Activated CD4-positive, alpha-beta T cell treated with anti-CD3 and anti-CD28 coated beads, Interleukin-2, amount 10 ng/mL, durations not matched to agents 7 days and 5 days (primary cell): Measurements from ENCODE around the gene TPRG1. TPM values are rescaled to one million over a fixed set of nuclear protein-coding genes. Genes with fewer than 3 reads are reported as not detected.

Source experiments
- CTCF ChIA-PET: fragments of 350-600 bp; sonication (Branson Sonifier 250); formaldehyde crosslinking; loops from one replicate; lab custom pipeline; 2021; ENCODE audit warnings: antibody characterized with exemption; lab: Charles Lee
- POLR2A ChIA-PET: fragments of 350-600 bp; sonication (Branson Sonifier 250); formaldehyde crosslinking; loops from one replicate; lab custom pipeline; 2021; ENCODE audit warnings: antibody characterized with exemption; lab: Charles Lee
- DNase-seq: peaks from one replicate; pipeline ENCODE4 v3.0.0-alpha.2; 2020
- H3K27ac Mint-ChIP-seq: one replicate; pipeline ENCODE4 v1.8.0; 2021; ENCODE audit warnings: mild to moderate bottlenecking, moderate library complexity, mixed read lengths
- H3K27me3 Mint-ChIP-seq: one replicate; pipeline ENCODE4 v1.8.0; 2021; ENCODE audit warnings: mixed read lengths
- H3K36me3 Mint-ChIP-seq: one replicate; pipeline ENCODE4 v1.8.0; 2021; ENCODE audit warnings: low read depth, mixed read lengths
- H3K4me1 Mint-ChIP-seq: one replicate; pipeline ENCODE4 v1.8.0; 2021; ENCODE audit warnings: mixed read lengths
- H3K4me3 Mint-ChIP-seq: one replicate; pipeline ENCODE4 v1.8.0; 2021; ENCODE audit warnings: mild to moderate bottlenecking, moderate library complexity, mixed read lengths
- H3K9me3 Mint-ChIP-seq: one replicate; pipeline ENCODE4 v1.8.0; 2021; ENCODE audit warnings: mixed read lengths
- total RNA-seq, 2 experiments: library from RNA; stranded (reverse); gene quantifications; one replicate each; pipeline ENCODE4 v1.2.3, GENCODE V29; 2021

Gene TPRG1
- total RNA-seq, 2 experiments from 2014 or later: 1.2 to 1.7 TPM

DNA sequence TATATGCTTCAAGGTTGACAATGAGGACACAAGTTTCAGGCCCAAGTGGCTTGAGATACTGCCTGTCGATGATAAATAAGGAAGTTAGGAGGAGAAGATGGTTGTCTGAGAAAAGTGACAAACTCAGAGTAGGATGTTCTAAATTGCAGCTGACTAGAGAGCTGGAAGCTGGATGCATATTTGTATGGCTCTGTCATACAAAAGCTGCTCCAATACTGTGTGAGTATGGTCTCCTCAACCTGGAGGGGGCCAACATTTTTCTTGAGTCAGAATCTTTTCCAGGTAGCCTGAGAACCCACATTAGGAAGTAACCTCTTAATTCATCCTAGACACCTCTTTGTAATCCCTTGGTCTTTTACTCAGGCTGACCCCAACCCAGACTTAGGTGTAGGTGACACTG is 28.4 kb upstream of the TPRG1 start:
- Mint-ChIP-seq H3K27me3 (peaks cover 6% of the 10 kb centered on the region), H3K27ac (no peak overlapping the region), H3K4me1 (peaks cover 37% of the 10 kb centered on the region), H3K36me3 (no peaks in the 10 kb centered on the region), H3K4me3 (no peak overlapping the region), H3K9me3 (no peaks in the 10 kb centered on the region)
- no peak for DNase-seq
- ChIA-PET CTCF (interaction anchor here (0.7 to 2.7 kb wide), 5 partner anchors 12 to 1405 kb away, joined by 3 to 17 read pairs (median 5); no protein-coding TSS in a partner anchor), POLR2A (interaction anchor here (1.6 kb wide), 1 partner anchor 1403 kb away, joined by 3 read pairs; no protein-coding TSS in a partner anchor)

DNA sequence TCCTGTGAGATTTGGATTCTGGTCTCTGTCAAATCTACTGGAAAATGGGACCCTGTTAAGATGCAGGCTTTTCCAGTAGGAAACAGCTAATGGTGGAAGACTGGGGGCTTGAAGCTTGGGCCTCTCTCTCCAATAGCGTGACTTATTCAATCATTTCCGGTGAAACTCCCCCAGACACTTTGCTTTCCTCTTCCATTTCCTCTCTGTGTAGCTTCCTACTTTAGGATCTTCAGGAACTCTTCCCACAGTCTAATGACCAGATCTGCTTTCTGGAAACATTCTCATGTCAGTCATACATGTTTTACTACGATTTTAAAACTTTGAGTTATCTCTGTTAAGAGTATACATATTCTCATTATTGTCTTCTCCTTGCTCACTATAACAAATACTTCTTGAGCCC is 28.0 kb upstream of the TPRG1 start:
- CTCF ChIA-PET: interaction anchor here (0.7 to 2.7 kb wide), 5 partner anchors 13 to 1403 kb away, joined by 3 to 17 read pairs (median 3); no protein-coding TSS in a partner anchor
- H3K9me3 Mint-ChIP-seq: no peaks in the 10 kb centered on the region
- no peak overlapping the region for H3K4me3 Mint-ChIP-seq
- DNase-seq: no peak
- H3K4me1 Mint-ChIP-seq: peaks cover 40% of the 10 kb centered on the region
- H3K27ac Mint-ChIP-seq: no peak overlapping the region
- H3K27me3 Mint-ChIP-seq: peaks cover 6% of the 10 kb centered on the region
- POLR2A ChIA-PET: interaction anchor here (0.7 kb wide), 1 partner anchor 1403 kb away, joined by 3 read pairs; no protein-coding TSS in a partner anchor
- no peaks in the 10 kb centered on the region for H3K36me3 Mint-ChIP-seq

DNA sequence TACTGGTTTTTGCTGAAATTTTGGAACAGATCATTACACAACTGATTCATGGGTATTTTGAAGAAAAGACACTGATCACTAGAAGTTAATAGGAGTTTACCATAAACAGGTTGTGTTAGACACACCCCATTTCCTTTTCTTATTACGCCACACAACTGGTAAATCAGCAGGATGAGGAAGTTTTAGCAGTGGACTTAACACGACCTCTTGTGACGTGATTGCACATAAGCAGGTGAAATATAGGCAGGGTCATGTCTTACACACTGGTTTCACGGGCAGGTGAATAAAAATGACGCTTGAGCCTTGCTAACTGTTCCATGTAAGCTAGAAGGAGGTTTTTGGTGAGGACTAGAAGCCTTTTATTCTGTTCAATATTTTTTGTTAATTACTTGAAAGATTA is 27.1 kb upstream of the TPRG1 start:
- POLR2A ChIA-PET: interaction anchor here (0.7 kb wide), 1 partner anchor 1404 kb away, joined by 3 read pairs; no protein-coding TSS in a partner anchor

DNA sequence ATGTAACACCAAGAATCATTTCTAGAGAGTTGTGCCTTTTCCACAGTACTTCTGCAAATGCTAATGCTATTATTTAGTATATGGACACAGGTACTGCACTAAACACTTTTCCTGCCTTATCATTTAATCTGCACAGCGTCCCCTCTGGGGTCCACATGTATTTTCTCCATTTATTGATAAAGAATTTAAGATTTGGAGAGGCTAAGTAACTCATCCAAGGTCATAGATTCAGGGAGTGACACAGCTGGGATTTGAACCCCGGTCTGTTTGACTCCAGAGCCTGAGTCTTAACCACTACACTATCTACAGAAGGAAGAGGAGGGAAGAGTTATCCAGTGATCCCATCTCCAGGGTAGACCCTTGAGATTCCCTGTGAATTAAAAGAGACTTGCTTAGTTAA is 24.9 kb upstream of the TPRG1 start:
- POLR2A ChIA-PET: no interaction called here
- Mint-ChIP-seq H3K4me1 (peaks cover 43% of the 10 kb centered on the region), H3K27ac (no peak overlapping the region), H3K9me3 (no peaks in the 10 kb centered on the region), H3K27me3 (peaks cover 6% of the 10 kb centered on the region), H3K4me3 (no peak overlapping the region), H3K36me3 (no peaks in the 10 kb centered on the region)
- no peak for DNase-seq
- CTCF ChIA-PET: interaction anchor here (0.8 to 1.7 kb wide), 3 partner anchors 105 to 1407 kb away, joined by 3 to 9 read pairs (median 4); no protein-coding TSS in a partner anchor

More for the DNA sequence above, 27.1 kb upstream of the TPRG1 start:
- Mint-ChIP-seq H3K4me3 (no peak overlapping the region), H3K27me3 (peaks cover 6% of the 10 kb centered on the region), H3K4me1 (peaks cover 45% of the 10 kb centered on the region), H3K36me3 (no peaks in the 10 kb centered on the region), H3K27ac (peak overlapping the region; percentile 10), H3K9me3 (no peaks in the 10 kb centered on the region)
- CTCF ChIA-PET: interaction anchor here (0.6 to 2.7 kb wide), 7 partner anchors 13 to 1406 kb away, joined by 3 to 17 read pairs (median 3); no protein-coding TSS in a partner anchor
- DNase-seq: peak; percentile 43

DNA sequence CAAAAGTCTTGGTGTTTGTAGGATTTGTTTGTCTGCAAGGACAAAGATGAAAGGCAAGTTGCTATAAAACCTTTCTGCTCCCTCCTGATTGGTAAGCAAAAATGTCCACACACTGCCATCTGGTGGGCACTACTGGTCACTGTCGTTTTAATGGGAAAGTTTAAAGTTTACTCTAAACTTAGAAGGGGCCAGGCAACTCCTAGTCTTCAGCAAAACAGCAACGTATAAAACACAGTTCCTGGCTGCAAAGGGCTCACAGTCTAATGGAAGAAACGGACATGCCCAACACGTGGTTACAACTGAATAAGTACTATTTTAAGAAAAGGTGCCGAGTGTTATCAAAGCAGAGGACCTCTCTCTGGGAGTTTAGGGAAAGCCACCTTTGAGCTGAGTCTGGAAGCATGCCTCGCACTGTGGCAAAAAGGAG is 23.7 kb upstream of the TPRG1 start:
- ChIA-PET CTCF (interaction anchor here (0.6 to 1.8 kb wide), 6 partner anchors 9 to 1417 kb away, joined by 3 to 5 read pairs (median 4); no protein-coding TSS in a partner anchor), POLR2A (no interaction called here)
- peak; percentile 72 for DNase-seq
- Mint-ChIP-seq H3K36me3 (no peaks in the 10 kb centered on the region), H3K4me3 (no peak overlapping the region), H3K4me1 (peaks cover 36% of the 10 kb centered on the region), H3K27me3 (peaks cover 3% of the 10 kb centered on the region), H3K9me3 (no peaks in the 10 kb centered on the region), H3K27ac (no peak overlapping the region)

DNA sequence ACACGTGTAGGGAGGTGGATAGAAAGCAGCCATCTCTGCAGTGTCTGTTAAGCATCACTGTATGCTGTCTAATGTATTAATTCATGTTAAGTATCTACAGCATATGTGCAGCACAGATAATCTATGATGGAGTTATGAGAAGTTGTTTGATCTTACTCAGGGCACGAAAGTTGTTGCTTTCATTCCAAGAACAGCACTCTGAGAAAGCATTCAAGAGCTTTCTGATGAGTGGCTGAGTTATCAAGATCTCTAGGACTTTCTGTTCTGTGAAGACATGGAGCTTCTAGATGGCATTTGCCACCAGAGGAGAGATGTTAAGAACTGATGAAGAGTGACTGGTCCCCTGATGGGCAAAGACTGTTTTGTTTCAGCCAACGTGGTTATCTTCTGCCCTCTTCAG is 22.6 kb upstream of the TPRG1 start:
- no peaks in the 10 kb centered on the region for H3K9me3 Mint-ChIP-seq
- ChIA-PET CTCF (interaction anchor here (1.0 to 1.8 kb wide), 5 partner anchors 108 to 1410 kb away, joined by 3 to 5 read pairs (median 4); no protein-coding TSS in a partner anchor), POLR2A (no interaction called here)
- H3K36me3 Mint-ChIP-seq: no peaks in the 10 kb centered on the region
- no peak overlapping the region for H3K27ac Mint-ChIP-seq
- no peak for DNase-seq
- H3K27me3 Mint-ChIP-seq: peaks cover 3% of the 10 kb centered on the region
- peaks cover 26% of the 10 kb centered on the region for H3K4me1 Mint-ChIP-seq
- no peak overlapping the region for H3K4me3 Mint-ChIP-seq

DNA sequence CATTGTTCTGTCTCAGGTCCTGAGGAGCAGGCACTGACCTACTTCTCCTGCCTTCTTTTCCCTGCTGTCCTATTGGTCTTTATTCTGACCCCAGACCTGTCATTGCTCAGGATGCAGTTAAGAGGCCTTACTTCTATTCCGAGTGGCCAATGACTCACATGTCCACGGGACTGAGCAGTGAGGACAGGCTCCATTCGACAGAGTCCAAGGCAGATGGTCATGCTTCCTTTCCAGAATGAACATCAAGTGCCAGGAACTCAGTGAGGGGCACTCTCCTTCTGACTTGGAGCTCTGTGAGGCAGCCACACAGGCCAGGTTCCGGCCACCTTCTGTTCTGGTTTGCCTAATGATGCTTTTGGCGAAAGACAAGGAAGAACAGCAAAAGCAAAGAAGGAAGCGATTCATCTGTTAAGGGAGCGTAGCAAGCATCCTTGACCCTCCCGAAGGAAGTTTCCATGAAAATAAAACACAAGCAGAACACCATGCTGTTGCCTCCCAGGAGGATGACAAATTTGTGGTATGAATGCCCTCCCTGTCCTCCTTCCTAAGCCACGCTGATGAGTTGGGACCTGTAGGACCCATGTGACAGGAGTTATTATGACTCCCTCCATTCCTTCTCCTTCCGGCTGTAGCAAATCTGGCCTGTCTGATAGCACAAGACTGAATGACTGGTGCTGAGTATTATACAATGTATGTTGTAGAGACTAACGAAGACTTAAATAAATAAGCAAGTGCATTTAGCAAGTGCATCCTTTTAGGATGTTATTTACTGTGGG is 14.4 kb upstream of the TPRG1 start:
- Mint-ChIP-seq H3K27ac (no peak overlapping the region), H3K4me1 (no peaks in the 10 kb centered on the region), H3K27me3 (no peaks in the 10 kb centered on the region), H3K4me3 (no peak overlapping the region), H3K36me3 (no peaks in the 10 kb centered on the region), H3K9me3 (no peaks in the 10 kb centered on the region)
- no peak for DNase-seq
- ChIA-PET CTCF (no interaction called here), POLR2A (no interaction called here)

DNA sequence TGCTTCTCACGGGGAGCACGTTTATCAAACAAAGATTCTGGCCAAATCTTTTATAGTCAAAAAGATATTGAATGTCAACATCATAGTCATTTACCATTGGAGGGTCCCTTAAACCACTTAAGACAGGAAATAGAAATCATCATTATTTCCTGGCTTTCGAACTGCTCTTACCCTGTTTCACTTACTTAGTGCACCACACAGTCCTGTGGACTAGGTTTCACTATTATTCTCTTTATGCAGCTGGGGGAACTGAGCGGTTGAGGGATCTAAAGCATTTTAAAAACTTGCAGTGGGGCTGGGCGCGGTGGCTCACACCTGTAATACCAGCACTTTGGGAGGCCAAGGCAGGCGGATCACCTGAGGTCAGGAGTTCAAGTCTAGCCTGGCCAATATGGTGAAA is 13.7 kb upstream of the TPRG1 start:
- Mint-ChIP-seq H3K4me1 (no peaks in the 10 kb centered on the region), H3K4me3 (no peak overlapping the region), H3K27me3 (no peaks in the 10 kb centered on the region), H3K27ac (no peak overlapping the region), H3K9me3 (no peaks in the 10 kb centered on the region), H3K36me3 (no peaks in the 10 kb centered on the region)
- CTCF ChIA-PET: no interaction called here
- POLR2A ChIA-PET: no interaction called here
- DNase-seq: no peak

DNA sequence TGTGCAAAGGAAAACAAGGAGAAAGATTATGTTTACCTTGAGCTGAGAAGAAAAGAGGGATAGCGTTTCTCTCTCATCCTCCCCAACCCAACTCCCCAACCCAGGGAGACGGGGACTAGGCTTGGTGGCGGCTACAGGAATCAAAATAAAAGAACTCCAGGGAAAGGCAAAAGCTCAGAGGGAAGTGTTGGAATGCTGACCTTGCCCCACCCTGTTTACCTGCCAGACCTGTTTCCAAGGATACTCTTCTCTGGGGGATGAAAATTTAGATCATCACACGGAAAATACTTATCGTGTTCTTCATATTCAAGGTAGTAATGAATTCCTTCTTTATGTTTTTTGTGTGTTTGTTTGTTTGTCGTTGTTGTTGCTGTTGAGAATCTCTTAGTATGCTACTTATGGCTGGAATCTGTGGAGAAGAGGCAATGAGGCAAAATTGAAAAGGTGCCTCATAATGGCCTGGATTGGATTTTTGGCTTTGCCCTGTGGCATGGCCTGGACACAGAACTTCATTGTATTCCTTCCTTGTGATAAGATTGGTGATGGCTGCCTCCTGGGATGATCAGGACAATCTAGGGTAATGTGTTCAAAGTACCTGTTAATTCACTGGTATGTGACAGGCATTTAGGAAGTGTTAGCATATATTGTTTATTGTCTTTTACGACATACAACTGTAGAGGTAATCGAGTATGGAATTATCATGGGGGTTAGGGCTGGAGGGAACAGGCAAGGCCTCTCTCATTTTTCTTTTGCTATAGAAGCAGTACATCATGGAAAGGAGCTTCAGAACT is 11.1 kb upstream of the TPRG1 start:
- Mint-ChIP-seq H3K27me3 (no peaks in the 10 kb centered on the region), H3K4me3 (no peak overlapping the region), H3K27ac (no peak overlapping the region), H3K36me3 (no peaks in the 10 kb centered on the region), H3K9me3 (no peaks in the 10 kb centered on the region), H3K4me1 (no peaks in the 10 kb centered on the region)
- DNase-seq: no peak
- ChIA-PET POLR2A (no interaction called here), CTCF (no interaction called here)

DNA sequence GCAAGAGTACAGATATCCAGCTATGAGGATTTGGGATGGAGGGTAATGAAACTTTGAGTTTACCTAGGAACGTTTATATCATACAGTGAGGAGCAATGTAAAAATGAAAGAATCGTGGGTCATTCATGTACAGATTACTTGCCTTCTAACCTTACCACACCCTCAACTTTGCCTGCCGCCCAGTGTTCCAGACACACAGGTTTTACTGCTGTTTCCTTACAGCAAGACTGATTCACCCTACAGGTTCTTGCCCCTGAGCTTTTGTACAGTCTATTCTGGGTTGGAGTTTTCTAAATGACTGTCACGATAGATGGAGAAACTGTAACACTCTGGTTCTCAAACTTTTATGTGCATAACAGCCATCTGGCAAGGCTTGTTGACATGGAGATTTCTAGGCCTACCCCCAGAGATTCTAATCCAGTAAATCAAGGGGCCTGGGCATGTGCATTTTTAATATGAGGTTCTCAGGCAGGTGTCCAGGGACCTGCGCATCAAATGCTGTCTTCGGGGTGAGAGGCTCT is 6.6 kb upstream of the TPRG1 start:
- no peak for DNase-seq
- Mint-ChIP-seq H3K27ac (no peak overlapping the region), H3K27me3 (no peaks in the 10 kb centered on the region), H3K4me3 (no peak overlapping the region), H3K4me1 (peaks cover 6% of the 10 kb centered on the region), H3K36me3 (no peaks in the 10 kb centered on the region), H3K9me3 (no peaks in the 10 kb centered on the region)
- POLR2A ChIA-PET: no interaction called here
- CTCF ChIA-PET: no interaction called here

DNA sequence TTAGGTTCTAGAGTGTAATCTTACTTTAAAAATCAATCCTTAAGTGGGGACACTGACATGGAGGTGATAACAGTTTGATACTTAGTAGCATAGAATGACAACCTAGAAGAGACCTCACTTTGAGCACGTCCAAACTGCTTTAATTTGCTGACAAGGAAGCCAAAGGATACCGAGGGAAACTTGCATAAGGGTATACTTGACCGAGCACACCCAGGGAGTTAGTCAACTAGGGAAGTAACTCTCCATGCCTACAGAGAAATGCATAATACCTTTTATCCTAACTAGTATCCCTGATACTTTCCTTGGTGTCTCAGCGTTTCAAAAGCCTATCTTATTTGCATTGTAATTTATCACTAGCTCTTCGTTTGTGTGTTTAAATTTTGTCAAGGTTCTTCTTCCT is 5.5 kb upstream of the TPRG1 start:
- no peaks in the 10 kb centered on the region for H3K36me3 Mint-ChIP-seq
- no peak overlapping the region for H3K27ac Mint-ChIP-seq
- H3K4me1 Mint-ChIP-seq: peaks cover 6% of the 10 kb centered on the region
- H3K27me3 Mint-ChIP-seq: no peaks in the 10 kb centered on the region
- no peak overlapping the region for H3K4me3 Mint-ChIP-seq
- CTCF ChIA-PET: no interaction called here
- no peak for DNase-seq
- POLR2A ChIA-PET: no interaction called here
- no peaks in the 10 kb centered on the region for H3K9me3 Mint-ChIP-seq

DNA sequence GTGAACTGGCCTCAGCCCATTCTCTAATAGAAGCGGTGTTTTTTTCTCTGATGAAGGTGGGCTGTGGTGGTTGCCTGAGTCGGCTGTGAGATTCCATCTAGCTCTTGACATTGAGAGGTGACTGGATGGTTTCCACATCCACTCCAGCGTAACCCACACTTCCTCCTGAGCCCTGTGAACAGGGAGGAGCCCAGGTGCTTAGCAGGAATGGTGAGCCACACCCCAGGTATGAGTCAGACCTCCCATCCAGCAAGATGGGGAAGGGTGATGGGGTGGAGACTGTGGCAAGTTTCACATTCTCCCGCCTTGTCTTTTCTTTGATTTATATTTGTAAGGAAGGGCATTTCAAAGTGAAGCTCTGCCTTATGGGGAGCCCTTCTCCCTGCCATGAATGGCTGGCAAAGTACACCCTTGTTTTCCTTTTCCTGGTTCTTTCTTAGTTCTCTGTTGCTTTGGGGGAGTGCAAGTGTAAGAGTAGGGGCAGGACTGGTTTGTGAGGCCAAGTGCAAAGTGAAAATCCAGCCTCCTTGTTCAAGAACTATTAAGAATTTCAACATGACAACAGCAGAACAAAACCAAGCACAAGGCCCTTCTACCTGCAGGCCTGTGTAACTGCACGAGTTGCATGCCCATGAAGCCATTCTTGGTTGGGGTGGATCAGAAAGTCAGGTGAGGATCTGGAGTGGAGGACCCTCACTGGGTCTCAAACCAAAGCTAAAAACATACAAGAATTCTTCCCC is 4.6 kb upstream of the TPRG1 start:
- DNase-seq: no peak
- Mint-ChIP-seq H3K4me3 (no peak overlapping the region), H3K4me1 (peaks cover 12% of the 10 kb centered on the region), H3K27me3 (no peaks in the 10 kb centered on the region), H3K36me3 (no peaks in the 10 kb centered on the region), H3K9me3 (no peaks in the 10 kb centered on the region), H3K27ac (no peak overlapping the region)
- ChIA-PET CTCF (no interaction called here), POLR2A (no interaction called here)
